HepG2 (cell line): Measurements from ENCODE around the gene ALG9. TPM values are rescaled to one million over a fixed set of nuclear protein-coding genes. Genes with fewer than 3 reads are reported as not detected.

ENCODE experiments used
- AHR ChIP-seq: IDR thresholded peaks from 2 replicates; pipeline ENCODE4 v1.6.1; 2018; ENCODE audit warnings: missing genetic modification reagents, missing compliant biosample characterization
- ATF1 ChIP-seq: IDR thresholded peaks from 2 replicates; pipeline ENCODE4 v1.6.1; 2016; ENCODE audit warnings: mild to moderate bottlenecking, control low read depth
- CC2D1A ChIP-seq: sonication (generic); formaldehyde crosslinking; IDR thresholded peaks from 2 replicates; pipeline ENCODE4 v1.8.1; 2023; ENCODE audit warnings: mild to moderate bottlenecking, missing genetic modification reagents
- GRHL1 ChIP-seq: sonication (generic); formaldehyde crosslinking; conservative IDR thresholded peaks from 2 replicates; pipeline ENCODE4 v1.8.0; 2022; ENCODE audit warnings: missing genetic modification reagents
- HHEX ChIP-seq: IDR thresholded peaks from 2 replicates; pipeline ENCODE4 v1.6.1; 2016; ENCODE audit warnings: control low read depth
- KDM5B ChIP-seq: sonication (generic); formaldehyde crosslinking; IDR thresholded peaks from 2 replicates; pipeline ENCODE4 v1.4.0; 2020; ENCODE audit warnings: missing genetic modification reagents, mild to moderate bottlenecking, borderline replicate concordance
- LCORL ChIP-seq, 2 experiments: fragments of 450-650 bp in 1 of 2; sonication (generic) in 1 of 2; formaldehyde crosslinking in 1 of 2; IDR thresholded peaks; 2 replicates each; pipeline versions ENCODE4 v1.5.0 to v1.6.1; 2017 to 2020; ENCODE audit warnings: antibody characterized with exemption in 1 of 2, missing genetic modification reagents in 1 of 2
- MEF2D ChIP-seq: sonication (generic); formaldehyde crosslinking; IDR thresholded peaks from 2 replicates; pipeline ENCODE4 v1.5.1; 2020; ENCODE audit warnings: mild to moderate bottlenecking, missing genetic modification reagents
- MIXL1 ChIP-seq: IDR thresholded peaks from 2 replicates; pipeline ENCODE4 v1.6.1; 2016
- NAIF1 ChIP-seq: sonication (generic); formaldehyde crosslinking; IDR thresholded peaks from 2 replicates; pipeline ENCODE4 v1.5.0; 2020; ENCODE audit warnings: mild to moderate bottlenecking, missing genetic modification reagents, borderline replicate concordance
- PHF8 ChIP-seq: sonication (generic); formaldehyde crosslinking; IDR thresholded peaks from 2 replicates; pipeline ENCODE4 v1.5.0; 2020; ENCODE audit warnings: missing genetic modification reagents
- RBM39 ChIP-seq: fragments of 200-400 bp; formaldehyde crosslinking; IDR thresholded peaks from one replicate; pipeline ENCODE4 v1.6.1; 2018; ENCODE audit warnings: antibody characterized with exemption, mild to moderate bottlenecking, low read depth, low read length; ENCODE audit not compliant: poor library complexity, severe bottlenecking
- RCOR2 ChIP-seq: IDR thresholded peaks from 2 replicates; pipeline ENCODE4 v1.6.1; 2016; ENCODE audit warnings: missing biosample characterization, missing genetic modification reagents
- REXO4 ChIP-seq: sonication (generic); formaldehyde crosslinking; IDR thresholded peaks from 2 replicates; pipeline ENCODE4 v1.8.0; 2022; ENCODE audit warnings: missing genetic modification reagents, mild to moderate bottlenecking, borderline replicate concordance
- RNF2 ChIP-seq: fragments of 450-650 bp; conservative IDR thresholded peaks from 2 replicates; pipeline ENCODE4 v1.6.1; 2016; ENCODE audit warnings: low read depth
- SSRP1 ChIP-seq: IDR thresholded peaks from 2 replicates; pipeline ENCODE4 v1.6.1; 2016; ENCODE audit warnings: control low read depth
- TFAP4 ChIP-seq: sonication (generic); IDR thresholded peaks from 2 replicates; pipeline ENCODE4 v1.6.1; 2016; ENCODE audit warnings: low read depth, borderline replicate concordance
- TIGD3 ChIP-seq: sonication (generic); formaldehyde crosslinking; IDR thresholded peaks from 2 replicates; pipeline ENCODE4 v1.5.1; 2020; ENCODE audit warnings: mild to moderate bottlenecking, missing genetic modification reagents, borderline replicate concordance
- TRIM22 ChIP-seq: fragments of 450-650 bp; IDR thresholded peaks from 2 replicates; pipeline ENCODE4 v1.6.1; 2017
- ZNF260 ChIP-seq: sonication (generic); formaldehyde crosslinking; IDR thresholded peaks from 2 replicates; pipeline ENCODE4 v1.4.0; 2020; ENCODE audit warnings: missing genetic modification reagents, low read depth, mild to moderate bottlenecking, borderline replicate concordance
- ZNF724P ChIP-seq: sonication (generic); formaldehyde crosslinking; IDR thresholded peaks from 2 replicates; pipeline ENCODE4 v1.8.0; 2022; ENCODE audit warnings: missing genetic modification reagents, borderline replicate concordance
- ZSCAN21 ChIP-seq: sonication (generic); formaldehyde crosslinking; IDR thresholded peaks from 2 replicates; pipeline ENCODE4 v1.8.0; 2022; ENCODE audit warnings: mild to moderate bottlenecking, missing genetic modification reagents, moderate library complexity, borderline replicate concordance
- ZSCAN29 ChIP-seq: sonication (generic); formaldehyde crosslinking; conservative IDR thresholded peaks from 2 replicates; pipeline ENCODE4 v1.4.0; 2020; ENCODE audit warnings: mild to moderate bottlenecking, missing genetic modification reagents
- polyA plus RNA-seq, 8 experiments: library from polyadenylated mRNA; depleted of rRNA in 3 of 8; stranded (reverse) in 7 of 8; unstranded in 1 of 8; fragments of >200 nt; fragmentation: Illumina TruSeq in 4 of 8; extraction: Trizol in 4 of 8; gene quantifications; 2 replicates each; pipeline versions ENCODE4 v1.2.1 to v1.2.3, GENCODE V29; 2011 to 2016; ENCODE audit warnings: low read depth in 4 of 8, missing spikeins in 1 of 8, mixed read lengths in 1 of 8; ENCODE audit not compliant: insufficient read depth in 1 of 8
- total RNA-seq, 5 experiments: library from RNA; depleted of rRNA; stranded (reverse); fragments of >200 nt; fragmentation: Illumina TruSeq; extraction: Trizol; gene quantifications; 2 replicates each; pipeline ENCODE4 v1.2.3, GENCODE V29; 2016; ENCODE audit warnings: low read depth in 1 of 5
- TF ChIP-seq, protein P1 (sequence below): conservative IDR thresholded peaks from 2 replicates; pipeline ENCODE4 v1.6.1; 2018; ENCODE audit warnings: missing genetic modification reagents

ALG9 gene
- total and polyA plus RNA-seq, 2 of the 13 experiments (the other 11 are each of a cell fraction or from before 2014, with no cell fraction given): 39.4 to 40.6 TPM

GRCh38 chr11:111918390-111919256 lies 47.2 kb upstream of the ALG9 start, which contains the start of gene C11orf52 (continued):
- TF ChIP-seq TIGD3 (no peak), CC2D1A (CRISPR knock-in tag) (no peak), HHEX (CRISPR knock-in tag) (no peak), REXO4 (CRISPR knock-in tag) (no peak), ATF1 (no peak), SSRP1 (CRISPR knock-in tag) (no peak), GRHL1 (CRISPR knock-in tag) (no peak), ZSCAN21 (CRISPR knock-in tag) (no peak), RNF2 (no peak), PHF8 (peak; percentile 41; the same call in 1 of the 2 replicates), AHR (CRISPR knock-in tag) (no peak), TRIM22 (no peak), RBM39 (no peak), MIXL1 (CRISPR knock-in tag) (0 out of 2 replicates have a peak, but pooled peaks have one; percentile 47), ZSCAN29 (CRISPR knock-in tag) (0 out of 2 replicates have a peak, but pooled peaks have one; percentile 43), LCORL (IDR thresholded peaks at IDR 0.05) (no peak), LCORL (CRISPR knock-in tag; IDR thresholded peaks at IDR 0.05) (peak; percentile 51), ZNF724P (CRISPR knock-in tag) (no peak), NAIF1 (no peak), ZNF260 (CRISPR knock-in tag) (no peak), RCOR2 (CRISPR knock-in tag) (no peak), KDM5B (CRISPR knock-in tag) (peak; percentile 59; the same call in 1 of the 2 replicates), MEF2D (CRISPR knock-in tag) (peak; percentile 35; the same call in 1 of the 2 replicates), TFAP4 (peak; percentile 98)
- TF ChIP-seq, protein P1, sequence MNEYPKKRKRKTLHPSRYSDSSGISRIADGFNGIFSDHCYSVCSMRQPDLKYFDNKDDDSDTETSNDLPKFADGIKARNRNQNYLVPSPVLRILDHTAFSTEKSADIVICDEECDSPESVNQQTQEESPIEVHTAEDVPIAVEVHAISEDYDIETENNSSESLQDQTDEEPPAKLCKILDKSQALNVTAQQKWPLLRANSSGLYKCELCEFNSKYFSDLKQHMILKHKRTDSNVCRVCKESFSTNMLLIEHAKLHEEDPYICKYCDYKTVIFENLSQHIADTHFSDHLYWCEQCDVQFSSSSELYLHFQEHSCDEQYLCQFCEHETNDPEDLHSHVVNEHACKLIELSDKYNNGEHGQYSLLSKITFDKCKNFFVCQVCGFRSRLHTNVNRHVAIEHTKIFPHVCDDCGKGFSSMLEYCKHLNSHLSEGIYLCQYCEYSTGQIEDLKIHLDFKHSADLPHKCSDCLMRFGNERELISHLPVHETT (CRISPR knock-in tag): no peak
